BE2C (cell line): ENCODE measurements around the gene NRIP3.
A peak's percentile ranks its signal among the peaks of the same experiment; 100 is the strongest.

Experiments used
- DNase-seq: peaks from one replicate; pipeline ENCODE4 v3.0.0-alpha.2; 2020
- H3K27me3 ChIP-seq: fragments of 250-450 bp; sonication (Bioruptor Pico); 2 replicates; pipeline ENCODE4 v1.5.1; 2020; ENCODE audit warnings: mild to moderate bottlenecking
- H3K36me3 ChIP-seq: fragments of 250-450 bp; sonication (Bioruptor Pico); 2 replicates; pipeline ENCODE4 v1.5.1; 2020; ENCODE audit warnings: mild to moderate bottlenecking
- H3K4me1 ChIP-seq: fragments of 250-450 bp; sonication (Bioruptor Pico); 2 replicates; pipeline ENCODE4 v1.5.1; 2020
- H3K4me3 ChIP-seq: 2 replicates; pipeline ENCODE4 v1.5.1; 2011; ENCODE audit warnings: low read depth, low read length
- H3K9me3 ChIP-seq: fragments of 250-450 bp; sonication (Bioruptor Pico); 2 replicates; pipeline ENCODE4 v1.5.1; 2020
- CTCF ChIP-seq: IDR thresholded peaks from 2 replicates; pipeline ENCODE4 v1.5.1; 2012; ENCODE audit warnings: mild to moderate bottlenecking, low read depth, low read length

NRIP3 gene

DNA sequence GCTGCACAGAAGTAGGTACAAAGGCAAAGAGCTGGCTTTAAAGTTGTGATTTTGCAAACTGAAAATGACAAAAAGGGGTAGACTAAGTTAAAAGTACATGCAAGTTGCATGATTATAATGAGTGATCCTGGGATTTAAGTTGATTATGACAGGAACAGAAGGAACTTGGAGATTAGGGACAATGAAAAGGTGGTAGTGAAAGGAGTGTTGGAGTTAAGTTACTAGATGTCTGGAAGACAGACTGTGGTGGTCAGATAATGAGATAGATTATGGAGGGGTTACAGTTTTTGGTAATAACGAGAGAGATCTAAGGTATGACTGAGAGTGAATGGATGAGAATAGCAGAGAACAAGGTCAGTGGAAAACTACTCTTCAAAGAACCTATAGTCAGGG, 31.9 kb downstream of the NRIP3 start:
- Histone ChIP-seq H3K36me3 (no peaks in the 10 kb centered on the region), H3K4me1 (no peaks in the 10 kb centered on the region), H3K9me3 (no peaks in the 10 kb centered on the region), H3K4me3 (no peak overlapping the region), H3K27me3 (no peaks in the 10 kb centered on the region)
- no peak for DNase-seq
- no peak for TF ChIP-seq CTCF

- no peaks in the 10 kb centered on the region for H3K36me3 ChIP-seq
- no peak overlapping the region for H3K4me3 ChIP-seq
- no peak for TF ChIP-seq CTCF
- no peaks in the 10 kb centered on the region for H3K27me3 ChIP-seq
- no peak for DNase-seq
- no peaks in the 10 kb centered on the region for H3K4me1 ChIP-seq
- H3K9me3 ChIP-seq: no peaks in the 10 kb centered on the region
These were observed 32.4 kb downstream of the NRIP3 start for GRCh38 chr11:8971196-8971923.

DNA sequence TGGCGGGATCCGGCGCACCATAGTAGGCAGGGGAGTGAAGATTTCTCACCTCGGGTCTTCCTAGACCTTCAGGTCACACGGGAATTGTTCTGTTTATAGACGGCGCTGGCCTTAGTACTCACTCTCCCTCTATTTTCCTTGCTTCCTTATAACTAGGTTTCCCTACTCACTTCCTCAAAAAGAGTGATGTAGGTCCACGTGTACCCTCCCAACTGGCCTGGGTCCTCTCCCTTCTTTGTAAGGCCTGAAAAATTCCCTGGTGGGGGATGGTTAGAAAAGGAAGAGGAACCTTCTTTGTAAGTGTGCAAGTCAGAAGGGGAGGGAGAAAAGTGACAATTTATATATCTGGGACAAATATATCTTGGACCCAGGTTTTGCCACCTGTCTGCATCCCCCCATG, 36.6 kb downstream of the NRIP3 start:
- TF ChIP-seq CTCF: no peak
- no peaks in the 10 kb centered on the region for H3K36me3 ChIP-seq
- H3K27me3 ChIP-seq: no peaks in the 10 kb centered on the region
- no peaks in the 10 kb centered on the region for H3K9me3 ChIP-seq
- H3K4me1 ChIP-seq: no peaks in the 10 kb centered on the region
- H3K4me3 ChIP-seq: no peak overlapping the region
- DNase-seq: no peak

DNA sequence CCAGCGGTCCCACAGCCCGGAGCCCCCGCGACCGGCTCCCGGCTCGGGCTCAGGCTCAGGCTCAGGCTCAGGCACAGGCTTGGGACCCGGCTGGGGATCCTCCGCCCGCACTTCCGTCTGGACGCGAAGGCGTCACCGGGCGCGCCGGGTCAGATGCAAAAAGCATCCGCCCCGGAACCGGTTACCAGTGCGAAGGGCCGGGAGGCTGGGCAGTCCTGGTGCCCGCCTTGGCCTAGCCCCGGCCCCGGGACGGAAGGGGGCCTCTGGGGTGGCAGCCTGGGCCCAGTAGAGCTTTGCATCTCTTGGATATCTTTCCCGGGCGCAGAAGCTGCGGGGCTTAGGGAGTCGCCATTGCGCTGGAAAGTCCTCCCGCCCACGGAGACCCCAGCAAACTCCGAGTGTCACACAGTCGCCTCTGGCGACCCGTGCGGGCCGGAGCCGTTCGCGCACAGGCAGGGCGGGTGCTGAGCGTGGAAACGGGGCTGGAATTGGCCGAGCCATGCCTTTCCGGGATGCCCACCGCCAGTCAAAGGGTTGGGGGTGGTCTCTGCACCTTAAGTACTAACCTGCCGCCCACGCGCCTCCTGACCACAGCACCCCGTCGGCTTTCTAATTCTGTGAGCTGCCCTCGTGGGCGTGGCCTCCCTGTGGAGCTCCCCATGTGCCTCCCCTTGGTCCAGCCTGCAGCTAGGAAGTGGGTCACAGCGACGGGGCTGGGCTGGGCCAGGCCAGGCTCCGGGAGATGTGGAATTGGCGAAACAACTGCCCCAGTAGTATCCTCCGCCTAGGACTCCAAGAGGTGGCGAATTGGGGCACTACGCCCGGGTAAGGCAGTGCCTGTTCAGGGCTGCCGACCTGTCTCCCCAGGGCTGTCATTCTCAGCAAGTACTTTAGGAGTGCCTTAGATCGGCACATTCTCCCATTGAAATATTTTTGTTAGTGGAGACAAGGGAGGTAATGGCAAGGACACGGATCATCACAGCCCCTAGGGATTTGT, 39.2 kb downstream of the NRIP3 start, which contains the start of gene TMEM9B:
Gene TMEM9B, minus strand, starts transcription at position 119 of the 997 bp plus-strand sequence. CDS start 129 bp downstream, outside the sequence.
- peak; percentile 78 for DNase-seq
- Histone ChIP-seq H3K4me1 (no peaks in the 10 kb centered on the region), H3K9me3 (no peaks in the 10 kb centered on the region), H3K36me3 (no peaks in the 10 kb centered on the region), H3K27me3 (no peaks in the 10 kb centered on the region), H3K4me3 (peak within 1 kb of the TSS; percentile 75)
- no peak for TF ChIP-seq CTCF

GRCh38 chr11:8963569-8964323, 40.1 kb downstream of the NRIP3 start:
- H3K27me3 ChIP-seq: no peaks in the 10 kb centered on the region
- H3K4me3 ChIP-seq: peak overlapping the region; percentile 75
- no peak for TF ChIP-seq CTCF
- no peaks in the 10 kb centered on the region for H3K9me3 ChIP-seq
- H3K4me1 ChIP-seq: no peaks in the 10 kb centered on the region
- H3K36me3 ChIP-seq: no peaks in the 10 kb centered on the region
- peak; percentile 61 for DNase-seq
